H9 (cell line): ENCODE measurements around the gene MTG1. TPM values are rescaled to one million over a fixed set of nuclear protein-coding genes. Genes with fewer than 3 reads are reported as not detected.

Experiments used
- DNase-seq: peaks from one replicate; pipeline ENCODE4 v3.0.0-alpha.2; 2017
- H2AFZ ChIP-seq: one replicate; pipeline ENCODE4 v1.6.1; 2013; ENCODE audit warnings: mild to moderate bottlenecking, low read length, control low read depth, moderate library complexity
- H2AK5ac ChIP-seq: 2 replicates; pipeline ENCODE4 v1.6.1; 2013; ENCODE audit warnings: low read length, control low read depth, mixed read lengths; ENCODE audit not compliant: insufficient read length
- H2BK120ac ChIP-seq: one replicate; pipeline ENCODE4 v1.6.1; 2013; ENCODE audit warnings: low read depth, mild to moderate bottlenecking, low read length, control low read depth, inconsistent platforms; ENCODE audit not compliant: poor library complexity, severe bottlenecking
- H2BK12ac ChIP-seq: 2 replicates; pipeline ENCODE4 v1.6.1; 2013; ENCODE audit warnings: low read length, control low read depth, mixed read lengths, low read depth; ENCODE audit not compliant: insufficient read length
- H2BK15ac ChIP-seq: 2 replicates; pipeline ENCODE4 v1.6.1; 2013; ENCODE audit warnings: low read depth, low read length, control low read depth
- H2BK20ac ChIP-seq: one replicate; pipeline ENCODE4 v1.6.1; 2013; ENCODE audit warnings: low read depth, mild to moderate bottlenecking, low read length, control low read depth, inconsistent platforms; ENCODE audit not compliant: poor library complexity, severe bottlenecking
- H2BK5ac ChIP-seq: 2 replicates; pipeline ENCODE4 v1.6.1; 2013; ENCODE audit warnings: low read length, control low read depth, mixed read lengths; ENCODE audit not compliant: insufficient read length
- H3K14ac ChIP-seq: 2 replicates; pipeline ENCODE4 v1.6.1; 2013; ENCODE audit warnings: low read length, control low read depth; ENCODE audit not compliant: insufficient read depth
- H3K18ac ChIP-seq: 2 replicates; pipeline ENCODE4 v1.6.1; 2013; ENCODE audit warnings: low read depth, mild to moderate bottlenecking, mixed read lengths, low read length, control low read depth; ENCODE audit not compliant: insufficient read length
- H3K23ac ChIP-seq: 2 replicates; pipeline ENCODE4 v1.6.1; 2013; ENCODE audit warnings: low read length, control low read depth, mixed read lengths, low read depth; ENCODE audit not compliant: insufficient read length
- H3K23me2 ChIP-seq: 2 replicates; pipeline ENCODE4 v1.6.1; 2013; ENCODE audit warnings: low read depth, mild to moderate bottlenecking, mixed read lengths, low read length, control low read depth; ENCODE audit not compliant: insufficient read length, poor library complexity, severe bottlenecking
- H3K27ac ChIP-seq: 2 replicates; pipeline ENCODE4 v1.5.1; 2013; ENCODE audit warnings: low read length, control low read depth, mixed read lengths, low read depth; ENCODE audit not compliant: insufficient read length
- H3K27me3 ChIP-seq: 2 replicates; pipeline ENCODE4 v1.6.1; 2013; ENCODE audit warnings: low read length, control low read depth, inconsistent platforms; ENCODE audit not compliant: insufficient read depth
- H3K4ac ChIP-seq: 2 replicates; pipeline ENCODE4 v1.6.1; 2013; ENCODE audit warnings: low read depth, mild to moderate bottlenecking, control low read depth, inconsistent platforms, low read length, moderate library complexity
- H3K4me1 ChIP-seq: 2 replicates; pipeline ENCODE4 v1.6.1; 2013; ENCODE audit warnings: low read length, control low read depth, inconsistent platforms; ENCODE audit not compliant: insufficient read depth
- H3K4me2 ChIP-seq: 2 replicates; pipeline ENCODE4 v1.6.1; 2013; ENCODE audit warnings: low read length, control low read depth, mixed read lengths; ENCODE audit not compliant: insufficient read length, insufficient read depth
- H3K56ac ChIP-seq: 2 replicates; pipeline ENCODE4 v1.6.1; 2013; ENCODE audit warnings: low read depth, mild to moderate bottlenecking, mixed read lengths, low read length, control low read depth; ENCODE audit not compliant: insufficient read length
- H3K79me1 ChIP-seq: 2 replicates; pipeline ENCODE4 v1.6.1; 2013; ENCODE audit warnings: low read depth, mild to moderate bottlenecking, moderate library complexity, low read length, control low read depth, inconsistent platforms; ENCODE audit not compliant: insufficient read depth, poor library complexity, severe bottlenecking
- H3K79me2 ChIP-seq: 2 replicates; pipeline ENCODE4 v1.6.1; 2013; ENCODE audit warnings: low read length, control low read depth, inconsistent platforms; ENCODE audit not compliant: insufficient read depth
- H3K9ac ChIP-seq: 2 replicates; pipeline ENCODE4 v1.6.1; 2013; ENCODE audit warnings: low read length, control low read depth, mixed read lengths; ENCODE audit not compliant: insufficient read length; ENCODE audit errors: extremely low read depth
- H3K9me3 ChIP-seq: one replicate; pipeline ENCODE4 v1.6.1; 2013; ENCODE audit warnings: low read depth, low read length, inconsistent platforms; ENCODE audit not compliant: control insufficient read depth
- H3T11ph ChIP-seq: one replicate; pipeline ENCODE4 v1.6.1; 2013; ENCODE audit warnings: mild to moderate bottlenecking, low read length, control low read depth, inconsistent platforms
- H4K20me1 ChIP-seq: one replicate; pipeline ENCODE4 v1.6.1; 2013; ENCODE audit not compliant: control insufficient read depth, insufficient read length, insufficient read depth
- H4K5ac ChIP-seq: 2 replicates; pipeline ENCODE4 v1.6.1; 2013; ENCODE audit warnings: low read depth, mild to moderate bottlenecking, mixed read lengths, low read length, control low read depth; ENCODE audit not compliant: insufficient read length
- H4K8ac ChIP-seq: replicated peaks from 2 replicates; pipeline ENCODE4 v1.6.1; 2013; ENCODE audit warnings: low read length, control low read depth, mixed read lengths, low read depth; ENCODE audit not compliant: insufficient read length
- H4K91ac ChIP-seq: 2 replicates; pipeline ENCODE4 v1.6.1; 2013; ENCODE audit warnings: low read depth, mild to moderate bottlenecking, moderate library complexity, mixed read lengths, low read length, control low read depth; ENCODE audit not compliant: insufficient read length
- H3K27ac Mint-ChIP-seq, 3 experiments: 2 replicates in 2 of 3; 3 replicates in 1 of 3; pipeline ENCODE4 v1.8.0; 2020 to 2021; ENCODE audit warnings: mixed read lengths in 3 of 3, mild to moderate bottlenecking in 1 of 3, moderate library complexity in 1 of 3
- H3K27me3 Mint-ChIP-seq: 2 replicates; pipeline ENCODE4 v1.8.0; 2021; ENCODE audit warnings: low read depth, mild to moderate bottlenecking, moderate library complexity, mixed read lengths
- H3K36me3 Mint-ChIP-seq, 3 experiments: 2 replicates in 2 of 3; 3 replicates in 1 of 3; pipeline ENCODE4 v1.8.0; 2020 to 2021; ENCODE audit warnings: low read depth in 3 of 3, mixed read lengths in 3 of 3; ENCODE audit not compliant: insufficient read depth in 1 of 3
- H3K4me1 Mint-ChIP-seq, 2 experiments: 2 replicates each; pipeline ENCODE4 v1.8.0; 2020; ENCODE audit warnings: mixed read lengths in 2 of 2
- H3K4me3 Mint-ChIP-seq, 2 experiments: 2 replicates in 1 of 2; 3 replicates in 1 of 2; pipeline ENCODE4 v1.8.0; 2020 to 2021; ENCODE audit warnings: mild to moderate bottlenecking in 2 of 2, mixed read lengths in 2 of 2, moderate library complexity in 1 of 2
- H3K9me3 Mint-ChIP-seq, 2 experiments: 2 replicates in 1 of 2; 3 replicates in 1 of 2; pipeline ENCODE4 v1.8.0; 2020; ENCODE audit warnings: mild to moderate bottlenecking in 2 of 2, mixed read lengths in 2 of 2, moderate library complexity in 1 of 2
- WGBS: extraction: QIAGEN DNeasy Blood & Tissue Kit; methylation state at CpG from one replicate; pipeline ENCODE4 v1.1.7; 2013; ENCODE audit warnings: missing lambda C conversion rate, low lambda C conversion rate, mixed read lengths; ENCODE audit not compliant: insufficient read length; ENCODE audit errors: extremely low coverage; 5-methylcytosine and 5-hydroxymethylcytosine counted together
- total RNA-seq: library from RNA; stranded (reverse); gene quantifications from 2 replicates; pipeline ENCODE4 v1.2.1, GENCODE V29; 2021
- TF ChIP-seq, protein P1 (sequence below): fragments of 200-600 bp; sonication (generic); conservative IDR thresholded peaks from 3 replicates; pipeline ENCODE4 v1.8.0; 2021; ENCODE audit warnings: antibody characterized with exemption, mild to moderate bottlenecking

MTG1 gene
- total RNA-seq, 1 experiment from 2014 or later = 65.3 TPM

- H3K27ac Mint-ChIP-seq = no peak overlapping the region
- DNase-seq = no peak
- H2AK5ac ChIP-seq = no peak overlapping the region
- no peak overlapping the region for H4K91ac ChIP-seq
- H3K56ac ChIP-seq = no peak overlapping the region
- H4K8ac ChIP-seq = no peak overlapping the region
- H3K36me3 Mint-ChIP-seq = peaks cover 0 to under 1% (median 0%) of the 10 kb centered on the region in 3 experiments; a peak in 1 of 7 replicates
- no peak overlapping the region for H4K5ac ChIP-seq
- H3K18ac ChIP-seq = no peak overlapping the region
- no peak overlapping the region; the same call in 1 of the 2 replicates for H3K14ac ChIP-seq
- H2BK120ac ChIP-seq = no peak overlapping the region
- peaks cover 7% of the 10 kb centered on the region for H3K27me3 Mint-ChIP-seq
- no peaks in the 10 kb centered on the region for H4K20me1 ChIP-seq
- H3K4me2 ChIP-seq = no peak overlapping the region
- H2AFZ ChIP-seq = no peak overlapping the region
- H3K27me3 ChIP-seq = no peaks in the 10 kb centered on the region; the same call in 1 of the 2 replicates
- no peak overlapping the region for H3K27ac ChIP-seq
- H3K79me1 ChIP-seq = no peaks in the 10 kb centered on the region
- no peak overlapping the region for H3T11ph ChIP-seq
- no peaks in the 10 kb centered on the region for H3K23me2 ChIP-seq
- H3K4me3 Mint-ChIP-seq = peak overlapping the region in 1 of 2 experiments; percentile 44; a peak in 1 of 5 replicates
- no peak overlapping the region for H2BK5ac ChIP-seq
- H3K4me1 ChIP-seq = no peaks in the 10 kb centered on the region
- H3K23ac ChIP-seq = no peak overlapping the region
- no peak overlapping the region for H2BK20ac ChIP-seq
- peaks cover 4 to 26% of the 10 kb centered on the region in 2 experiments; a peak in 3 of 4 replicates for H3K4me1 Mint-ChIP-seq
- H3K9me3 Mint-ChIP-seq = no peaks in the 10 kb centered on the region
- no peaks in the 10 kb centered on the region for H3K79me2 ChIP-seq
- no peak overlapping the region for H2BK12ac ChIP-seq
- no peaks in the 10 kb centered on the region for H3K9me3 ChIP-seq
- TF ChIP-seq, protein P1, sequence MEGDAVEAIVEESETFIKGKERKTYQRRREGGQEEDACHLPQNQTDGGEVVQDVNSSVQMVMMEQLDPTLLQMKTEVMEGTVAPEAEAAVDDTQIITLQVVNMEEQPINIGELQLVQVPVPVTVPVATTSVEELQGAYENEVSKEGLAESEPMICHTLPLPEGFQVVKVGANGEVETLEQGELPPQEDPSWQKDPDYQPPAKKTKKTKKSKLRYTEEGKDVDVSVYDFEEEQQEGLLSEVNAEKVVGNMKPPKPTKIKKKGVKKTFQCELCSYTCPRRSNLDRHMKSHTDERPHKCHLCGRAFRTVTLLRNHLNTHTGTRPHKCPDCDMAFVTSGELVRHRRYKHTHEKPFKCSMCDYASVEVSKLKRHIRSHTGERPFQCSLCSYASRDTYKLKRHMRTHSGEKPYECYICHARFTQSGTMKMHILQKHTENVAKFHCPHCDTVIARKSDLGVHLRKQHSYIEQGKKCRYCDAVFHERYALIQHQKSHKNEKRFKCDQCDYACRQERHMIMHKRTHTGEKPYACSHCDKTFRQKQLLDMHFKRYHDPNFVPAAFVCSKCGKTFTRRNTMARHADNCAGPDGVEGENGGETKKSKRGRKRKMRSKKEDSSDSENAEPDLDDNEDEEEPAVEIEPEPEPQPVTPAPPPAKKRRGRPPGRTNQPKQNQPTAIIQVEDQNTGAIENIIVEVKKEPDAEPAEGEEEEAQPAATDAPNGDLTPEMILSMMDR = no peak
- H3K9ac ChIP-seq = no peak overlapping the region
- no peak overlapping the region for H3K4ac ChIP-seq
- no peak overlapping the region for H2BK15ac ChIP-seq
- no CpG with 5 or more reads among the region's 12 CpGs for WGBS
Measured at GRCh38 chr10:133350283-133350949, 43.5 kb upstream of the MTG1 start.
